ENCODE data around the gene CREM. TPM values are rescaled to one million over a fixed set of nuclear protein-coding genes. Genes with fewer than 3 reads are reported as not detected.
A peak's percentile ranks its signal among the peaks of the same experiment; 100 is the strongest.

Gene CREM
- total RNA-seq, 1 donor = 33.7 TPM

DNA sequence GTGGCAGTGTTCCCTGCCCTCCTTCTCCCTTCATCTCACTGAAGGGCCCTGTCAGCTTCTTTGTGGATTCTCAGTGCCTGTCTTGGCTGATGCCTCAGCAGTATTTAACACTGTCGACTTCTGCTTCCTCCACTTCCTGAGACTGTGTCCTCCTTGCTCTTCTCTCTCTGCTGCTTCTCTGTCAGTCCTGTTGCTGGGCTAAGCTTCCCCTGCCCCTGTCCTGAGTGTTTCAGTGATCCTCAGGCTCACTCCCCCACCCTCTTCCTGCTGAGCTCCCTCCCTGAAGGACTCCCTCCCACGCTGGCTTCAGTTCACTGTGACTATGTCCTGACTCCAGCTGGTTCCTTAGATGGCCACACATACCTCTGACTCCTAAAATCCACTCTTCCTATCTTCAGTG, 64.9 kb downstream of the CREM start:
- no peak overlapping the region for H3K4me3 ChIP-seq (ENCODE audit: low read depth, low read length)
- peak; percentile 44 for DNase-seq (ENCODE audit: low read depth)
- TF ChIP-seq, protein P1, sequence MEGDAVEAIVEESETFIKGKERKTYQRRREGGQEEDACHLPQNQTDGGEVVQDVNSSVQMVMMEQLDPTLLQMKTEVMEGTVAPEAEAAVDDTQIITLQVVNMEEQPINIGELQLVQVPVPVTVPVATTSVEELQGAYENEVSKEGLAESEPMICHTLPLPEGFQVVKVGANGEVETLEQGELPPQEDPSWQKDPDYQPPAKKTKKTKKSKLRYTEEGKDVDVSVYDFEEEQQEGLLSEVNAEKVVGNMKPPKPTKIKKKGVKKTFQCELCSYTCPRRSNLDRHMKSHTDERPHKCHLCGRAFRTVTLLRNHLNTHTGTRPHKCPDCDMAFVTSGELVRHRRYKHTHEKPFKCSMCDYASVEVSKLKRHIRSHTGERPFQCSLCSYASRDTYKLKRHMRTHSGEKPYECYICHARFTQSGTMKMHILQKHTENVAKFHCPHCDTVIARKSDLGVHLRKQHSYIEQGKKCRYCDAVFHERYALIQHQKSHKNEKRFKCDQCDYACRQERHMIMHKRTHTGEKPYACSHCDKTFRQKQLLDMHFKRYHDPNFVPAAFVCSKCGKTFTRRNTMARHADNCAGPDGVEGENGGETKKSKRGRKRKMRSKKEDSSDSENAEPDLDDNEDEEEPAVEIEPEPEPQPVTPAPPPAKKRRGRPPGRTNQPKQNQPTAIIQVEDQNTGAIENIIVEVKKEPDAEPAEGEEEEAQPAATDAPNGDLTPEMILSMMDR (IDR thresholded peaks at IDR 0.05; ENCODE audit: insufficient read depth, low read depth, low read length) = no peak

DNA sequence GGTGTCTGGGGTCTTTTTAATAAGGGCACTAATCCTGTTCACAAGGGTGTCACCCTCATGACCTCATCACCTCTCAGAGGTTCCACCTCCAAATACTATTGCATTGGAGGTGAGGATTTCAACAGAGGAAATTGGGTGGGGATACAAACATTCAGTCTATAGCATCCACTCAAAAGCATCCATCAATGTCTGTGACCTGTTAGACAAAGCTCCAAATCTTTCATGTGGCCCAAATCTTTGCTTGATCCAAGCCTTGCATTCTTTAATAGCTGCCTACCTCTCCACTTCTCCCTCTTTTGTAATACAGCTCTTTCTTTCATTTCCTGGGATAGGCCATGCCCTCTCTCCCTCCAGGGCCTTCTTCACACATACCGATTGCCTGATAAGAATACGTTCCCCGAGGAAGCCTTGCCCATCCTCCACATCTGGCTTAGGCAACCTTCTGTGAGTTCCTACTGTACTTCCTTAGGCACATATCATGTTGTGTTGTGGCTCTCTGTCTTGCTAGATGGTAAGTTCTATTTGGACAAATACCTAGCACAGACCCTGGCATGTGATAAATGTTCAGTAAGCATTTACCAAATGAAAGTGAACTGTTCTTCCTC, 66.1 kb downstream of the CREM start:
- TF ChIP-seq, protein P1 (IDR thresholded peaks at IDR 0.05; ENCODE audit: insufficient read depth, low read depth, low read length) = no peak
- DNase-seq (ENCODE audit: low read depth) = peak; percentile 73
- H3K4me3 ChIP-seq (ENCODE audit: low read depth, low read length) = no peak overlapping the region

DNA sequence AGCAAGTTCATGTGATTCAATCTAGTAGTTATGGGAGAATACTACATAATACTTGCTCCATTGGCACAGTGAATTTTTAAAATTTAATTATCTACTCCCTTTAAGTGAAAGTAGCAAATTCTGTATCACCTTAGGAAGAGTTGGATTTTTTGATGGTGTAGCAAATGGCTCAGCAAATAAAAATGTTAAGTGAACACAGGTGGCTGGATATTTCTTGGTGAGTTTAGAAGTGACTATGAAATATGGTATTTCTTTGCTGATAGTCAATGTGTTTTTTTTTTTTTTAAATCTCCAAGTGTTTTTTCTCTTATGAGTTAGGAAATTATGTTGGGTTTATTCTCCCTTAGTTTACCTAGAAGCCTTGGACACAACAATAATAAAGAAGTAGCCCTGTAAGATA, 67.8 kb downstream of the CREM start:
- TF ChIP-seq, protein P1 (IDR thresholded peaks at IDR 0.05; ENCODE audit: insufficient read depth, low read depth, low read length) = no peak
- no peak for DNase-seq (ENCODE audit: low read depth)
- H3K4me3 ChIP-seq (ENCODE audit: low read depth, low read length) = no peak overlapping the region

DNA sequence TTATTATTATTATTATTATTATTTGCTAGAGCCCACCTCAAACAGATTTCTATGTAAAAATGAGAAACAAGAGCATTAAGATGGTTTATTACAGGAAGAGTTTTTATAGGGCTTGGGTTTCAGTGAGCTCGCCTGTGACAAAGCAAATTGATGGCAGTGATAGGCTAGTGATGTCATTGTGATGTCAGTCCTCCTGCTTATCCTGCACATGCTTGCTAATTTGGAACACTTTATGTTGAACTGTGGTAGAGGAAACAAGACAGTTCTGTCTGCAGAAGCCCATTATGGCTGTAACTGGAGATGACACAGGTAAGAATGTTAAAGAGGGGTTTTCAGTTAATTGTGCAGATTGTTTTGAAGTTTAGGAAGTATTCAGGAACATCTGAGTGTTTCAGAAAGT, 68.3 kb downstream of the CREM start:
- DNase-seq (ENCODE audit: low read depth) = peak; percentile 88
- TF ChIP-seq, protein P1 (IDR thresholded peaks at IDR 0.05; ENCODE audit: insufficient read depth, low read depth, low read length) = no peak

DNA sequence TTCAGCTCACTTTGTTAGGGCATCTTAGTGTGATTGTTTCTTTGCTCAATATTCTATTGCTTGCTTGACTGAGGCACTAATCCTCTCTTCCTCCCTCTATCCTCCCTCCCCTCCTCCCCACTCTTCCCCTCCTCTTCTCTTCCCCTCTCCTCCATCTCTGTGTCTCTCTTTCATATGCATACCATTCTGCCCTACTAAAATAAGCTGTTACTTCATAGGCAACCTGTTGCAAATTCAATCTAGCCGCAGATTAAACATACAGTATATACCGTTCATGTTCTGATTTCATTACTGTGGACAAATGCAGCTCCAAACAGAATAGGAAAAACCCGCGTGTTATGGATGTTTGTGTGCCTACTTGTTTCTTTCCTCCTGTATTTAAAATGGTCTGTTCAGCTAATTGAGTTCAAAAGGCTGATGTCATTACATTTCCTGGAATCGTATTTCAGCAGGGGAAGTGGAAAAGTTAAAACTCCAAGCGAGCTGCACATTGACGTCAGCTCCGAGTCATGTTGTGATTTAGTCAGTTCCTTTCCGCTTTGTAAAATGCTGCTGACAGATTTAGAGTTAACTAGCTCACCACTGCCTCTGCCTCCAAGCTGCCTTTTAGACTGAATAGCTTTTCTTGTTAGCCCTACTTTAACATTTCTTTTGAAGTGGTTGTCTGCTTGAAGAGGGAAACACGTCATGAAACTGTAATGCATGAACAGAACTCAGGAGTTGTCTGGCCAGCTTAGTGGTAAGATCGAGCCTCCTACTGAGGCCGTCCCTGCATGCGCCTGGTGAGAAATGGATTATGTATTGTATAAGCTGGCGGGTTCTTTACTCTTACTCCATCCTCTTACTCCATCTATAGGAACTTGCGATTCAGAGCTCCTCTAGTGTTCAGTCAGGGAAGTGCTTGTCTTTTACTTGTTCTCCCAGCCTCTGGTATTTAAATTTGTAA, 69.0 kb downstream of the CREM start:
- TF ChIP-seq, protein P1 (IDR thresholded peaks at IDR 0.05; ENCODE audit: insufficient read depth, low read depth, low read length) = peak; percentile 94
- peak; percentile 99 for DNase-seq (ENCODE audit: low read depth)
- peak overlapping the region; percentile 51 for H3K4me3 ChIP-seq (ENCODE audit: low read depth, low read length)

More for the DNA sequence above, 68.3 kb downstream of the CREM start:
- peak overlapping the region; percentile 51 for H3K4me3 ChIP-seq (ENCODE audit: low read depth, low read length)

DNA sequence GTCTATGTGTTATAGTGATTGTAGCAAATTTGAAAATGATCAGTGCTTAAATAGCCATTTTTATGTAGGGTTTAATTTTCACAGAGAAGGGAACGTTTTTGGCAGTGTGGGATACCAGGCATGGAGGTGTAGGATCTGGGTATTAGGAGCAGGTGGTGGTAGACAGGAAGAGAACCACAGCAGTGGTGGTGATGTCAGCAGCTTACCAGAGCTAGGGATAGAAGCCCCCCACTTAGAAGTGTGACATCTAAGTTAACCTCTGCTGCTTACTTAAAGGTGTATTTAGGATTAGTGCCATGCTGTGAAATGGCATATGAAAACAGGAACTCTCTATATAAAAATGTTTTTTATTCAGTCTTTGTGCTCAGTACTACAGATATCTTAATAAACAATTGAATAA, 73.8 kb downstream of the CREM start:
- H3K4me3 ChIP-seq (ENCODE audit: low read depth, low read length) = no peak overlapping the region
- TF ChIP-seq, protein P1 (IDR thresholded peaks at IDR 0.05; ENCODE audit: insufficient read depth, low read depth, low read length) = no peak
- DNase-seq (ENCODE audit: low read depth) = no peak

All from fibroblast of villous mesenchyme (primary cell).